HepG2 (cell line): ENCODE results near the gene DYSF. TPM values are rescaled to one million over a fixed set of nuclear protein-coding genes. Genes with fewer than 3 reads are reported as not detected.

Experiments
- BHLHE40 ChIP-seq: IDR thresholded peaks from 2 replicates; pipeline ENCODE4 v1.6.1; 2011; ENCODE audit warnings: low read length, improper control_type of control experiment
- CENPX ChIP-seq: sonication (generic); formaldehyde crosslinking; IDR thresholded peaks from 2 replicates; pipeline ENCODE4 v1.9.0; 2021; ENCODE audit warnings: mild to moderate bottlenecking, missing genetic modification reagents, moderate library complexity
- MTA1 ChIP-seq: sonication (generic); formaldehyde crosslinking; IDR thresholded peaks from 2 replicates; pipeline ENCODE4 v1.4.0; 2020; ENCODE audit warnings: missing genetic modification reagents, mild to moderate bottlenecking, borderline replicate concordance
- MTF2 ChIP-seq: sonication (generic); formaldehyde crosslinking; IDR thresholded peaks from 2 replicates; pipeline ENCODE4 v1.5.0; 2020; ENCODE audit warnings: missing genetic modification reagents, borderline replicate concordance
- ZKSCAN1 ChIP-seq: fragments of 150-350 bp; IDR thresholded peaks from 2 replicates; pipeline ENCODE4 v1.6.1; 2014; ENCODE audit warnings: low read length
- ZMAT3 ChIP-seq: sonication (generic); formaldehyde crosslinking; conservative IDR thresholded peaks from 2 replicates; pipeline ENCODE4 v1.7.0; 2021; ENCODE audit warnings: missing genetic modification reagents
- ZNF256 ChIP-seq: sonication (generic); formaldehyde crosslinking; conservative IDR thresholded peaks from 2 replicates; pipeline ENCODE4 v1.4.0; 2020; ENCODE audit warnings: missing genetic modification reagents
- ZNF333 ChIP-seq: sonication (generic); formaldehyde crosslinking; IDR thresholded peaks from 2 replicates; pipeline ENCODE4 v1.4.0; 2020; ENCODE audit warnings: mild to moderate bottlenecking, missing genetic modification reagents, borderline replicate concordance
- ZNF563 ChIP-seq: sonication (generic); formaldehyde crosslinking; IDR thresholded peaks from 2 replicates; pipeline ENCODE4 v1.8.0; 2022; ENCODE audit warnings: mild to moderate bottlenecking, moderate library complexity, missing genetic modification reagents
- ZNF564 ChIP-seq: sonication (generic); formaldehyde crosslinking; IDR thresholded peaks from 2 replicates; pipeline ENCODE4 v1.8.1; 2023; ENCODE audit warnings: mild to moderate bottlenecking, missing genetic modification reagents
- ZNF572 ChIP-seq: sonication (generic); formaldehyde crosslinking; IDR thresholded peaks from 2 replicates; pipeline ENCODE4 v1.5.1; 2020; ENCODE audit warnings: mild to moderate bottlenecking, missing genetic modification reagents
- ZSCAN21 ChIP-seq: sonication (generic); formaldehyde crosslinking; IDR thresholded peaks from 2 replicates; pipeline ENCODE4 v1.8.0; 2022; ENCODE audit warnings: mild to moderate bottlenecking, missing genetic modification reagents, moderate library complexity, borderline replicate concordance
- polyA plus RNA-seq, 8 experiments: library from polyadenylated mRNA; depleted of rRNA in 3 of 8; stranded (reverse) in 7 of 8; unstranded in 1 of 8; fragments of >200 nt; fragmentation: Illumina TruSeq in 4 of 8; extraction: Trizol in 4 of 8; gene quantifications; 2 replicates each; pipeline versions ENCODE4 v1.2.1 to v1.2.3, GENCODE V29; 2011 to 2016; ENCODE audit warnings: low read depth in 4 of 8, missing spikeins in 1 of 8, mixed read lengths in 1 of 8; ENCODE audit not compliant: insufficient read depth in 1 of 8
- total RNA-seq, 5 experiments: library from RNA; depleted of rRNA; stranded (reverse); fragments of >200 nt; fragmentation: Illumina TruSeq; extraction: Trizol; gene quantifications; 2 replicates each; pipeline ENCODE4 v1.2.3, GENCODE V29; 2016; ENCODE audit warnings: low read depth in 1 of 5
- TF ChIP-seq, protein P1 (sequence below): sonication (generic); formaldehyde crosslinking; IDR thresholded peaks from 2 replicates; pipeline ENCODE4 v1.4.0; 2020; ENCODE audit warnings: mild to moderate bottlenecking, missing genetic modification reagents
- TF ChIP-seq, protein P2 (sequence below): sonication (generic); formaldehyde crosslinking; IDR thresholded peaks from 2 replicates; pipeline ENCODE4 v1.8.0; 2022; ENCODE audit warnings: mild to moderate bottlenecking, missing genetic modification reagents, borderline replicate concordance
- TF ChIP-seq, protein P3 (sequence below): sonication (generic); formaldehyde crosslinking; IDR thresholded peaks from 2 replicates; pipeline ENCODE4 v1.5.1; 2020; ENCODE audit warnings: mild to moderate bottlenecking, missing genetic modification reagents, borderline replicate concordance
- TF ChIP-seq, protein P4 (sequence below): sonication (generic); formaldehyde crosslinking; IDR thresholded peaks from 2 replicates; pipeline ENCODE4 v1.5.0; 2020; ENCODE audit warnings: mild to moderate bottlenecking, missing genetic modification reagents

DYSF gene
- total and polyA plus RNA-seq, 2 of the 13 experiments (the other 11 are each of a cell fraction or from before 2014, with no cell fraction given): 0.15 to 2.4 TPM

DNA sequence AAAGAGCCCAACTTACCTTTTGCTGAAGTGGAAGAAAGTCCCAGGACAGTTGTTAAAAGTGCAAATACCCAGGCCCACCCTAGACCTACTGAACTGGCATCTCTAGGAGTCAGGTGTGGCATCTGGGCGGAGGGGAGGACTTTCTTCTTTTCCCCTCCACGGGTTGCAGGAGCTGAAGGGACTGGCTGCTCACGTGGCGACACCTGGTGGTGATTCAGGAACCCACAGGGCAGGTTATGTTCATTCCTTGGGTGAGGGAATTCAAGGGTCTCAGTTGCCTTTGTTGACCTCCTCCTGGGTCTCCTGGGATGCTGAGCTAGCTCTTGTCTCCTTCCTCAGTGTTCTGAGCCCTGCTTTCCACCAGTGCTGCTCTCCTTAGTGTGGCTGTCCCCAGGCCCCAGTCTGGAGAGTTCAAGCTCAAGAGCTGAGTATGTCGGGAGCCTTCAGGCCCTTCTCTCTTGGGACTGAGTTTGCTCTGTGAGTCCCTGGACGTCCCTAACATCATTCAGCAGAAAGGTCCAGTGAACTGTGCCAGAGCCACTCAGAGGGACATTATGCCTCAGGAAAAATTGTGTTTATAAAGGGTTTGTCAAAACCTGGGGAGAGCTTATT is 56.9 kb downstream of the DYSF start (continued):
- TF ChIP-seq, protein P1, sequence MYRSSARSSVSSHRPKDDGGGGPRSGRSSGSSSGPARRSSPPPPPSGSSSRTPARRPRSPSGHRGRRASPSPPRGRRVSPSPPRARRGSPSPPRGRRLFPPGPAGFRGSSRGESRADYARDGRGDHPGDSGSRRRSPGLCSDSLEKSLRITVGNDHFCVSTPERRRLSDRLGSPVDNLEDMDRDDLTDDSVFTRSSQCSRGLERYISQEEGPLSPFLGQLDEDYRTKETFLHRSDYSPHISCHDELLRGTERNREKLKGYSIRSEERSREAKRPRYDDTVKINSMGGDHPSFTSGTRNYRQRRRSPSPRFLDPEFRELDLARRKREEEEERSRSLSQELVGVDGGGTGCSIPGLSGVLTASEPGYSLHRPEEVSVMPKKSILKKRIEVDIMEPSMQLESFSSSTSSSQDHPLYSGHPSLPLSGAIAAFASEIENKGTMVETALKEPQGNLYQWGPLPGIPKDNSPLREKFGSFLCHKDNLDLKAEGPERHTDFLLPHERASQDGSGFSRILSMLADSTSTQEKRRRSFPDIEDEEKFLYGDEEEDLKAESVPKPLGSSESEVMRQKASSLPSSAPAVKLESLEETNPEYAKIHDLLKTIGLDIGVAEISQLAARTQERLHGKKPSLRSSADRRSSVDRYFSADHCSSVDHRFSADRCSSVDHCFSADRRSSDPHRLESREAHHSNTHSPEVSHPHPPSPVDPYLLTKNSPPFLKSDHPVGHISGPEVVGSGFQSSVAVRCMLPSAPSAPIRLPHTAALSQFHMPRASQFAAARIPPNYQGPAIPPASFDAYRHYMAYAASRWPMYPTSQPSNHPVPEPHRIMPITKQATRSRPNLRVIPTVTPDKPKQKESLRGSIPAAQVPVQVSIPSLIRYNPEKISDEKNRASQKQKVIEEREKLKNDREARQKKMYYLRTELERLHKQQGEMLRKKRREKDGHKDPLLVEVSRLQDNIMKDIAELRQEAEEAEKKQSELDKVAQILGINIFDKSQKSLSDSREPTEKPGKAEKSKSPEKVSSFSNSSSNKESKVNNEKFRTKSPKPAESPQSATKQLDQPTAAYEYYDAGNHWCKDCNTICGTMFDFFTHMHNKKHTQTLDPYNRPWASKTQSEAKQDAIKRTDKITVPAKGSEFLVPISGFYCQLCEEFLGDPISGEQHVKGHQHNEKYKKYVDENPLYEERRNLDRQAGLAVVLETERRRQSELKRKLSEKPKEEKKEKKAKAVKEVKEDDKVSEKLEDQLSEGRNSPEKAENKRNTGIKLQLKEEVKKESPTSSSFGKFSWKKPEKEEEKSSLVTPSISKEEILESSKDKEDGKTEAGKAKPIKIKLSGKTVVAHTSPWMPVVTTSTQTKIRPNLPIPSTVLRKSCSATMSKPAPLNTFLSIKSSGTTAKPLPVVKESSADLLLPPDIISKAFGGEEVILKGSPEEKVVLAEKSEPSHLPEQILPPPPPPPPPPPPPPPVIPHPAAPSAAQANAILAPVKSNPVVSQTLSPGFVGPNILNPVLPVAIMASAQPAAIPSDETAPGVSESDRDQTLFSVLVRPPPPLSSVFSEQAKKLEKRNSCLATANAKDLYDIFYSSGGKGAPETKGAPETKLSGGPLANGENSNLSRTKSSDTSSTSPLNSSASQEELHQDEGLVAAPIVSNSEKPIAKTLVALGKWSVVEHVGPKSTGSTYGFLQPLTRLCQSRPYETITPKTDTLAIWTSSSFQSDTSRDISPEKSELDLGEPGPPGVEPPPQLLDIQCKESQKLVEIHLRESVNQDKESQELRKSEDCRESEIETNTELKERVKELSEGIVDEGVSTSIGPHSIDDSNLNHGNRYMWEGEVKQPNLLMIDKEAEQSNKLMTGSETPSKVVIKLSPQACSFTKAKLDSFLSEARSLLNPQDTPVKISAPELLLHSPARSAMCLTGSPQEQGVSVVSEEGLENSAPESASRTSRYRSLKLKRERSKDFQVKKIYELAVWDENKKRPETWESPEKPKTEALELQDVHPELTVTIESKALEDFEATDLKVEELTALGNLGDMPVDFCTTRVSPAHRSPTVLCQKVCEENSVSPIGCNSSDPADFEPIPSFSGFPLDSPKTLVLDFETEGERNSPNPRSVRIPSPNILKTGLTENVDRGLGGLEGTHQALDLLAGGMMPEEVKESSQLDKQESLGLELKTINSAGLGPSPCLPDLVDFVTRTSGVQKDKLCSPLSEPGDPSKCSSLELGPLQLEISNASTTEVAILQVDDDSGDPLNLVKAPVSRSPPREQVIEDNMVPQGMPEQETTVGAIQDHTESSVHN (CRISPR knock-in tag): no peak
- TF ChIP-seq ZNF572 (no peak), ZSCAN21 (CRISPR knock-in tag) (no peak), ZNF563 (CRISPR knock-in tag) (no peak), MTF2 (CRISPR knock-in tag) (peak; percentile 86; the same call in 1 of the 2 replicates), MTA1 (CRISPR knock-in tag) (no peak), ZNF333 (CRISPR knock-in tag) (no peak), ZKSCAN1 (no peak), CENPX (no peak), ZNF256 (CRISPR knock-in tag) (no peak), ZMAT3 (CRISPR knock-in tag) (no peak), BHLHE40 (no peak), ZNF564 (CRISPR knock-in tag) (no peak)
- TF ChIP-seq, protein P2, sequence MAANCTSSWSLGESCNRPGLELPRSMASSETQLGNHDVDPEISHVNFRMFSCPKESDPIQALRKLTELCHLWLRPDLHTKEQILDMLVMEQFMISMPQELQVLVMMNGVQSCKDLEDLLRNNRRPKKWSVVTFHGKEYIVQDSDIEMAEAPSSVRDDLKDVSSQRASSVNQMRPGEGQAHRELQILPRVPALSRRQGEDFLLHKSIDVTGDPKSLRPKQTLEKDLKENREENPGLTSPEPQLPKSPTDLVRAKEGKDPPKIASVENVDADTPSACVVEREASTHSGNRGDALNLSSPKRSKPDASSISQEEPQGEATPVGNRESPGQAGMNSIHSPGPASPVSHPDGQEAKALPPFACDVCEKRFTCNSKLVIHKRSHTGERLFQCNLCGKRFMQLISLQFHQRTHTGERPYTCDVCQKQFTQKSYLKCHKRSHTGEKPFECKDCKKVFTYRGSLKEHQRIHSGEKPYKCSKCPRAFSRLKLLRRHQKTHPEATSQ (CRISPR knock-in tag): no peak
- TF ChIP-seq, protein P3, sequence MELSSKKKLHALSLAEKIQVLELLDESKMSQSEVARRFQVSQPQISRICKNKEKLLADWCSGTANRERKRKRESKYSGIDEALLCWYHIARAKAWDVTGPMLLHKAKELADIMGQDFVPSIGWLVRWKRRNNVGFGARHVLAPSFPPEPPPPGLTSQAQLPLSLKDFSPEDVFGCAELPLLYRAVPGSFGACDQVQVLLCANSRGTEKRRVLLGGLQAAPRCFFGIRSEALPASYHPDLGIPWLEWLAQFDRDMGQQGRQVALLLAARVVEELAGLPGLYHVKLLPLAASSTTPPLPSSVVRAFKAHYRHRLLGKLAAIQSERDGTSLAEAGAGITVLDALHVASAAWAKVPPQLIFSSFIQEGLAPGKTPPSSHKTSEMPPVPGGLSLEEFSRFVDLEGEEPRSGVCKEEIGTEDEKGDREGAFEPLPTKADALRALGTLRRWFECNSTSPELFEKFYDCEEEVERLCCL: no peak
- TF ChIP-seq, protein P4, sequence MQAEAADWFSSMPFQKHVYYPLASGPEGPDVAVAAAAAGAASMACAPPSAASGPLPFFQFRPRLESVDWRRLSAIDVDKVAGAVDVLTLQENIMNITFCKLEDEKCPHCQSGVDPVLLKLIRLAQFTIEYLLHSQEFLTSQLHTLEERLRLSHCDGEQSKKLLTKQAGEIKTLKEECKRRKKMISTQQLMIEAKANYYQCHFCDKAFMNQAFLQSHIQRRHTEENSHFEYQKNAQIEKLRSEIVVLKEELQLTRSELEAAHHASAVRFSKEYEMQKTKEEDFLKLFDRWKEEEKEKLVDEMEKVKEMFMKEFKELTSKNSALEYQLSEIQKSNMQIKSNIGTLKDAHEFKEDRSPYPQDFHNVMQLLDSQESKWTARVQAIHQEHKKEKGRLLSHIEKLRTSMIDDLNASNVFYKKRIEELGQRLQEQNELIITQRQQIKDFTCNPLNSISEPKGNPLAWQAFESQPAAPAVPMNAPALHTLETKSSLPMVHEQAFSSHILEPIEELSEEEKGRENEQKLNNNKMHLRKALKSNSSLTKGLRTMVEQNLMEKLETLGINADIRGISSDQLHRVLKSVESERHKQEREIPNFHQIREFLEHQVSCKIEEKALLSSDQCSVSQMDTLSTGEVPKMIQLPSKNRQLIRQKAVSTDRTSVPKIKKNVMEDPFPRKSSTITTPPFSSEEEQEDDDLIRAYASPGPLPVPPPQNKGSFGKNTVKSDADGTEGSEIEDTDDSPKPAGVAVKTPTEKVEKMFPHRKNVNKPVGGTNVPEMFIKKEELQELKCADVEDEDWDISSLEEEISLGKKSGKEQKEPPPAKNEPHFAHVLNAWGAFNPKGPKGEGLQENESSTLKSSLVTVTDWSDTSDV (CRISPR knock-in tag): no peak
